Measurements from ENCODE around the gene OCEL1. TPM values are rescaled to one million over a fixed set of nuclear protein-coding genes. Genes with fewer than 3 reads are reported as not detected.
"Not testable (repeated sequence)": the region's sequence is repeated elsewhere in the genome, so short reads cannot be mapped to it uniquely, and the experiment has no call there.

OCEL1 gene
- total and polyA plus RNA-seq, 2 donors (not counting 1 experiment from before 2014, with no cell fraction given), result 4.6 to 8.8 TPM

DNA sequence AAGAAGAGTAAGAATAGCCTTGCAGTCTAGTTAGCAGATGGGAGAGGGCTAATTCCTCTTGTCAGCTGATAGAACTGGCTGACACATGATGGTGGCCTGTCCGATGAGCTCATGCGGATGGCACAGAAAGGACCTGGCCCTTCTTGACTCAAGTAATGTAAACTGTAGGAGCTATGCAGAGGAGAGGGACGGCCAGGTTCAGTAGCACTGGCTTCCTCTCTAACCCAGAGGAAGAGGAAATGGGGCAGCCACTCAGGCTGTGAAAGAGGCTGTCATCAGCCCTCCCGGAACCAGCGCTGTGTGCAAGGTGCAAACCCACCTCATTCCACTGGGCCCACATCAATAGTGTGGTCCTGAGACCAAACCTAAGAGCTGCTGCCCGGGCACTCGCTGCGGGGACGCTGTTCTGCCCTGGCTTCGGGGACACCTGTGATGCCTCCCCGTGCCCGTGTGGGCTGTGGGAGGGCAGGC lies 41.6 kb upstream of the OCEL1 start:
- DNase-seq (ENCODE audit: low read depth in 2 of 2), result no peak
- Histone ChIP-seq H3K9ac (ENCODE audit: insufficient read depth, low read length) (no peak overlapping the region), H3K4me3 (replicated peaks in 1 of 4; ENCODE audit: control extremely low read depth in 1 of 4, insufficient read depth in 1 of 4, low read depth in 3 of 4, low read length in 4 of 4) (no peak overlapping the region), H3K4me2 (ENCODE audit: extremely low read depth, insufficient read depth, low read length) (no peak overlapping the region), H3K27me3 (ENCODE audit: control insufficient read depth, insufficient read depth, low read length) (no peaks in the 10 kb centered on the region), H3K79me2 (ENCODE audit: control insufficient read depth, insufficient read depth, low read length) (no peaks in the 10 kb centered on the region), H3K4me1 (ENCODE audit: control insufficient read depth, extremely low read depth, insufficient read depth, low read length) (no peaks in the 10 kb centered on the region), H3K9me3 (ENCODE audit: control insufficient read depth, insufficient read depth, low read depth, low read length) (no peaks in the 10 kb centered on the region), H3K27ac (ENCODE audit: insufficient read depth, low read length) (no peak overlapping the region), H3K36me3 (ENCODE audit: control insufficient read depth, insufficient read depth, low read length) (peaks cover 35% of the 10 kb centered on the region), H4K20me1 (ENCODE audit: control insufficient read depth, extremely low read depth, insufficient read depth, low read length) (no peaks in the 10 kb centered on the region), H2AFZ (ENCODE audit: low read length) (no peak overlapping the region)
- TF ChIP-seq, protein P1, sequence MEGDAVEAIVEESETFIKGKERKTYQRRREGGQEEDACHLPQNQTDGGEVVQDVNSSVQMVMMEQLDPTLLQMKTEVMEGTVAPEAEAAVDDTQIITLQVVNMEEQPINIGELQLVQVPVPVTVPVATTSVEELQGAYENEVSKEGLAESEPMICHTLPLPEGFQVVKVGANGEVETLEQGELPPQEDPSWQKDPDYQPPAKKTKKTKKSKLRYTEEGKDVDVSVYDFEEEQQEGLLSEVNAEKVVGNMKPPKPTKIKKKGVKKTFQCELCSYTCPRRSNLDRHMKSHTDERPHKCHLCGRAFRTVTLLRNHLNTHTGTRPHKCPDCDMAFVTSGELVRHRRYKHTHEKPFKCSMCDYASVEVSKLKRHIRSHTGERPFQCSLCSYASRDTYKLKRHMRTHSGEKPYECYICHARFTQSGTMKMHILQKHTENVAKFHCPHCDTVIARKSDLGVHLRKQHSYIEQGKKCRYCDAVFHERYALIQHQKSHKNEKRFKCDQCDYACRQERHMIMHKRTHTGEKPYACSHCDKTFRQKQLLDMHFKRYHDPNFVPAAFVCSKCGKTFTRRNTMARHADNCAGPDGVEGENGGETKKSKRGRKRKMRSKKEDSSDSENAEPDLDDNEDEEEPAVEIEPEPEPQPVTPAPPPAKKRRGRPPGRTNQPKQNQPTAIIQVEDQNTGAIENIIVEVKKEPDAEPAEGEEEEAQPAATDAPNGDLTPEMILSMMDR (conservative IDR thresholded peaks at IDR 0.05 in 1 of 2, IDR thresholded peaks at IDR 0.05 in 1 of 2; ENCODE audit: low read depth in 1 of 2, low read length in 2 of 2), result no peak
- no peak for TF ChIP-seq EZH2 (IDR thresholded peaks at IDR 0.05; ENCODE audit: low read length, missing control alignments)

DNA sequence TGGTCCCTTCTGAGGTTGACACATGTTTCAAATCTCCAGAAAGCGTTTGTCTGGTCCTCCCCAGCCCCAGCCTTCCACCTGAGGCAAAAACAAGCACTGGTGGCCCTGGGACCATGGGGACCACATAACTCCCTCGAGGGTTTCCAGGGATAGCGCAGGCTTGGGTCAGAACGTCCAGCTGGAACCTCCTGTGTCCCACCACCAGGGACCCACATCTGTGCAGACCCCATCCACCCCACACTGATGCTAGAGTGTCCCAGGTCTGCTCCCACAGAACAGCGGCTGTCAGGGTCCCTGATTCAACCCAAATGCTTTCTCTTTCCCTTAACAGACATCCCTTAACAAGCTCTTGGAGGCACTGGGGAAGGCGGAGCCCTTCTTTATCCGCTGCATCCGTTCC lies 40.4 kb upstream of the OCEL1 start:
- peaks cover 35% of the 10 kb centered on the region for H3K36me3 ChIP-seq (ENCODE audit: control insufficient read depth, insufficient read depth, low read length)
- TF ChIP-seq, protein P1 (conservative IDR thresholded peaks at IDR 0.05 in 1 of 2, IDR thresholded peaks at IDR 0.05 in 1 of 2; ENCODE audit: low read depth in 1 of 2, low read length in 2 of 2), result no peak
- no peak for TF ChIP-seq EZH2 (IDR thresholded peaks at IDR 0.05; ENCODE audit: low read length, missing control alignments)
- no peaks in the 10 kb centered on the region for H4K20me1 ChIP-seq (ENCODE audit: control insufficient read depth, extremely low read depth, insufficient read depth, low read length)
- no peak for DNase-seq (ENCODE audit: low read depth in 2 of 2)
- H3K27me3 ChIP-seq (ENCODE audit: control insufficient read depth, insufficient read depth, low read length), result no peaks in the 10 kb centered on the region
- H3K4me3 ChIP-seq (replicated peaks in 1 of 4; ENCODE audit: control extremely low read depth in 1 of 4, insufficient read depth in 1 of 4, low read depth in 3 of 4, low read length in 4 of 4), result no peak overlapping the region
- H3K4me1 ChIP-seq (ENCODE audit: control insufficient read depth, extremely low read depth, insufficient read depth, low read length), result no peaks in the 10 kb centered on the region
- no peaks in the 10 kb centered on the region for H3K79me2 ChIP-seq (ENCODE audit: control insufficient read depth, insufficient read depth, low read length)
- no peaks in the 10 kb centered on the region for H3K9me3 ChIP-seq (ENCODE audit: control insufficient read depth, insufficient read depth, low read depth, low read length)
- no peak overlapping the region for H2AFZ ChIP-seq (ENCODE audit: low read length)
- H3K4me2 ChIP-seq (ENCODE audit: extremely low read depth, insufficient read depth, low read length), result no peak overlapping the region
- H3K9ac ChIP-seq (ENCODE audit: insufficient read depth, low read length), result no peak overlapping the region
- H3K27ac ChIP-seq (ENCODE audit: insufficient read depth, low read length), result no peak overlapping the region

DNA sequence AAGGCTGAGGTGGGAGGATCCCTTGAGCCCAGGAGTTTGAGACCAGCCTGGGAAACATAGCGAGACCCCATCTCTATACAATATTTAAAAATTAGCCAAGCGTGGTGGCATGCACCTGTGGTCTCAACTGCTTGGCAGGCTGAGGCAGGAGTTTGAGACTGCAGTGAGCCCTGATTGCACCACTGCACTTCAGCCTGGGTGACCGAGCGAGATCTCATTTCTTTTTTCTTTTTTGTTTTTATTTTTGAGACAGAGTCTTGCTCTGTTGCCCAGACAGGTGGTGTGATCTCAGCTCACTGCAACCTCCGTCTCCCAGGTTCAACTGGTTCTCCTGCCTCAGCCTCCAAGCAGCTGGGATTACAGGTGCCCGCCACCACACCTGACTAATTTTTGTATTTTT lies 34.3 kb upstream of the OCEL1 start:
- not testable (repeated sequence) for DNase-seq (ENCODE audit: low read depth in 2 of 2); H3K27me3 ChIP-seq (ENCODE audit: control insufficient read depth, insufficient read depth, low read length); H3K4me3 ChIP-seq (replicated peaks in 1 of 4; ENCODE audit: control extremely low read depth in 1 of 4, insufficient read depth in 1 of 4, low read depth in 3 of 4, low read length in 4 of 4); H4K20me1 ChIP-seq (ENCODE audit: control insufficient read depth, extremely low read depth, insufficient read depth, low read length); H3K9me3 ChIP-seq (ENCODE audit: control insufficient read depth, insufficient read depth, low read depth, low read length); H2AFZ ChIP-seq (ENCODE audit: low read length); H3K4me1 ChIP-seq (ENCODE audit: control insufficient read depth, extremely low read depth, insufficient read depth, low read length); H3K27ac ChIP-seq (ENCODE audit: insufficient read depth, low read length); H3K9ac ChIP-seq (ENCODE audit: insufficient read depth, low read length); H3K4me2 ChIP-seq (ENCODE audit: extremely low read depth, insufficient read depth, low read length); H3K79me2 ChIP-seq (ENCODE audit: control insufficient read depth, insufficient read depth, low read length)
- H3K36me3 ChIP-seq (ENCODE audit: control insufficient read depth, insufficient read depth, low read length), result peaks cover 43% of the 10 kb centered on the region

Data from fibroblast of lung (primary cell).